Measurements from ENCODE around the gene ZXDB. TPM values are rescaled to one million over a fixed set of nuclear protein-coding genes. Genes with fewer than 3 reads are reported as not detected.

The ZXDB gene
- total and polyA plus RNA-seq, 2 of the 4 experiments (the other 2 are of a cell fraction): 2.6 to 5.2 TPM

DNA sequence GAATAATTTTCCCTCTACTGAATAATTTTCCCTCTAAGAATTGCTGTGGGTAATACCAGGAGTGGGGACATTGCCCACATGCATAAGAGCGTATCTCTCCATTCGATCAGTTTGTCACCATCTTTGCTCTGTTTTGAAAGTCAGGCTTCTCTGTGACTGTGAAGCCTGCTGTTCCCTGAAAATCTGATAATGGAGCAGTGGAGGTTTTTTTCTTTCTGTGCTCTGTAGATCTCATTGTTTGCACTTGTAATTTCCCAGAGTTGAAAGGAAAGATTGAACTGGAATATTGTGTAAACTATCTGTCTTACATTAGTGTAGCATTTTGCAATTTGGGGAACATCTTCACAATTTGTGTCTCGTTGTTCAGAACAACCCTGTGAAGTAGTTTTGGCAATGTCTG lies 4.3 kb downstream of the ZXDB start:
- Histone ChIP-seq H4K8ac (ENCODE audit: low read depth in 2 of 2, low read length in 2 of 2) (no peak overlapping the region), H3K14ac (replicated peaks; ENCODE audit: low read depth, low read length) (peak overlapping the region; percentile 49; the same call in 1 of the 2 replicates), H3K4ac (ENCODE audit: low read depth, low read length) (peak overlapping the region; percentile 4; the same call in 1 of the 2 replicates), H2AK5ac (ENCODE audit: low read depth, low read length) (no peak overlapping the region), H2BK5ac (ENCODE audit: low read depth, low read length, poor library complexity, severe bottlenecking) (peak overlapping the region; percentile 80), H3K18ac (ENCODE audit: low read depth, low read length) (peak overlapping the region; percentile 7; the same call in 1 of the 2 replicates), H2BK120ac (ENCODE audit: low read depth, low read length) (peak overlapping the region; percentile 33; the same call in 1 of the 2 replicates), H3K23ac (ENCODE audit: low read depth, low read length) (no peak overlapping the region), H3K9me3 (ENCODE audit: control insufficient read depth, insufficient read depth, low read length) (no peaks in the 10 kb centered on the region), H2BK15ac (ENCODE audit: low read depth, low read length) (0 out of 3 replicates have a peak overlapping the region, but pooled peaks have one; percentile 30), H3K9ac (ENCODE audit: low read depth, low read length) (peak overlapping the region; percentile 42; the same call in 1 of the 2 replicates), H3K4me1 (ENCODE audit: control insufficient read depth, insufficient read depth, low read length) (no peaks in the 10 kb centered on the region), H4K91ac (ENCODE audit: insufficient read depth, low read depth, low read length) (no peak overlapping the region), H2AFZ (replicated peaks; ENCODE audit: low read length, poor library complexity) (no peak overlapping the region), H4K5ac (ENCODE audit: low read depth, low read length) (no peak overlapping the region), H3K4me2 (ENCODE audit: low read depth, low read length) (peak overlapping the region; percentile 80), H3K79me1 (ENCODE audit: low read depth in 1 of 2, low read length in 2 of 2) (no peaks in the 10 kb centered on the region; a peak in 2 of 4 replicates), H4K20me1 (ENCODE audit: insufficient read depth, low read length) (no peaks in the 10 kb centered on the region), H2BK20ac (ENCODE audit: low read depth, low read length) (peak overlapping the region; percentile 2; the same call in 1 of the 2 replicates), H3K56ac (ENCODE audit: extremely low read depth, insufficient read depth, low read length) (0 out of 2 replicates have a peak overlapping the region, but pooled peaks have one; percentile 11), H3K27me3 (ENCODE audit: control insufficient read depth, insufficient read depth, low read length) (no peaks in the 10 kb centered on the region), H3K9me1 (ENCODE audit: insufficient read depth, low read length) (no peaks in the 10 kb centered on the region), H2AK9ac (replicated peaks; ENCODE audit: low read depth, low read length, poor library complexity) (no peak overlapping the region), H3K36me3 (ENCODE audit: control insufficient read depth, insufficient read depth, low read length) (0 out of 2 replicates have a peak, but pooled peaks cover 4% of the 10 kb centered on the region), H3K4me3 (ENCODE audit: insufficient read depth, low read depth, low read length) (peak overlapping the region; percentile 10; the same call in 1 of the 2 replicates), H3K27ac (ENCODE audit: insufficient read depth, low read length) (peak overlapping the region; percentile 37; the same call in 1 of the 2 replicates)
- in situ Hi-C loops (cut with MboI; ENCODE audit: low sequenced_read_pairs) (no loop called here), intact Hi-C loops (cut with micrococcal nuclease) (loop anchor here (5.0 to 10.0 kb wide), 3 partner anchors 311 to 1031 kb away; partner anchors contain the start of gene UBQLN2), dilution Hi-C loops (cut with HindIII; ENCODE audit: low sequenced_read_pairs, unreplicated experiment) (no loop called here)
- ATAC-seq (ENCODE audit: low read depth) (no peak), DNase-seq (no peak)
- BruUV-seq (replicated peaks): no TSS peak
- ChIA-PET POLR2A (ENCODE audit: unreplicated experiment) (no interaction called here), CTCF (no interaction called here)
- no CpG with 5 or more reads among the region's 3 CpGs for WGBS, 2 experiments (ENCODE audit: extremely low coverage in 2 of 2, insufficient read length in 1 of 2)
- TF ChIP-seq MAZ (IDR thresholded peaks at IDR 0.05; ENCODE audit: borderline replicate concordance, low read depth, low read length) (no peak), MAFK (IDR thresholded peaks at IDR 0.05; ENCODE audit: low read depth, low read length) (no peak), BHLHE40 (IDR thresholded peaks at IDR 0.05; ENCODE audit: low read depth, low read length) (no peak), USF2 (IDR thresholded peaks at IDR 0.05; ENCODE audit: low read depth, low read length) (no peak), FOS (IDR thresholded peaks at IDR 0.05; ENCODE audit: low read depth, low read length) (no peak), MXI1 (IDR thresholded peaks at IDR 0.05; ENCODE audit: borderline replicate concordance, low read depth, low read length) (no peak), POLR2A (IDR thresholded peaks at IDR 0.05; ENCODE audit: low read depth, low read length) (no peak), RAD21 (IDR thresholded peaks at IDR 0.05; ENCODE audit: low read length) (no peak), CEBPB (IDR thresholded peaks at IDR 0.05; ENCODE audit: low read depth, low read length) (no peak), RFX5 (IDR thresholded peaks at IDR 0.05; ENCODE audit: low read depth, low read length) (no peak)
- TF ChIP-seq, protein P1, sequence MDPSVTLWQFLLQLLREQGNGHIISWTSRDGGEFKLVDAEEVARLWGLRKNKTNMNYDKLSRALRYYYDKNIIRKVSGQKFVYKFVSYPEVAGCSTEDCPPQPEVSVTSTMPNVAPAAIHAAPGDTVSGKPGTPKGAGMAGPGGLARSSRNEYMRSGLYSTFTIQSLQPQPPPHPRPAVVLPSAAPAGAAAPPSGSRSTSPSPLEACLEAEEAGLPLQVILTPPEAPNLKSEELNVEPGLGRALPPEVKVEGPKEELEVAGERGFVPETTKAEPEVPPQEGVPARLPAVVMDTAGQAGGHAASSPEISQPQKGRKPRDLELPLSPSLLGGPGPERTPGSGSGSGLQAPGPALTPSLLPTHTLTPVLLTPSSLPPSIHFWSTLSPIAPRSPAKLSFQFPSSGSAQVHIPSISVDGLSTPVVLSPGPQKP (IDR thresholded peaks at IDR 0.05; ENCODE audit: borderline replicate concordance, low read depth, low read length): no peak
- TF ChIP-seq, protein P2, sequence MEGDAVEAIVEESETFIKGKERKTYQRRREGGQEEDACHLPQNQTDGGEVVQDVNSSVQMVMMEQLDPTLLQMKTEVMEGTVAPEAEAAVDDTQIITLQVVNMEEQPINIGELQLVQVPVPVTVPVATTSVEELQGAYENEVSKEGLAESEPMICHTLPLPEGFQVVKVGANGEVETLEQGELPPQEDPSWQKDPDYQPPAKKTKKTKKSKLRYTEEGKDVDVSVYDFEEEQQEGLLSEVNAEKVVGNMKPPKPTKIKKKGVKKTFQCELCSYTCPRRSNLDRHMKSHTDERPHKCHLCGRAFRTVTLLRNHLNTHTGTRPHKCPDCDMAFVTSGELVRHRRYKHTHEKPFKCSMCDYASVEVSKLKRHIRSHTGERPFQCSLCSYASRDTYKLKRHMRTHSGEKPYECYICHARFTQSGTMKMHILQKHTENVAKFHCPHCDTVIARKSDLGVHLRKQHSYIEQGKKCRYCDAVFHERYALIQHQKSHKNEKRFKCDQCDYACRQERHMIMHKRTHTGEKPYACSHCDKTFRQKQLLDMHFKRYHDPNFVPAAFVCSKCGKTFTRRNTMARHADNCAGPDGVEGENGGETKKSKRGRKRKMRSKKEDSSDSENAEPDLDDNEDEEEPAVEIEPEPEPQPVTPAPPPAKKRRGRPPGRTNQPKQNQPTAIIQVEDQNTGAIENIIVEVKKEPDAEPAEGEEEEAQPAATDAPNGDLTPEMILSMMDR (conservative IDR thresholded peaks at IDR 0.05; ENCODE audit: low read depth, low read length): no peak
